OCI-LY1 (cell line): Measurements from ENCODE around the gene LZTR1.

Experiments
- H2AFZ ChIP-seq: fragments of 200-600 bp; sonication (generic), shearing (Covaris generic); 2 replicates; pipeline ENCODE4 v1.6.0; 2014; ENCODE audit warnings: antibody characterized with exemption, mild to moderate bottlenecking, low read length
- H3F3A ChIP-seq: fragments of 200-600 bp; sonication (generic), shearing (Covaris generic); 2 replicates; pipeline ENCODE4 v1.6.0; 2014; ENCODE audit warnings: mild to moderate bottlenecking, antibody characterized with exemption, low read length, moderate library complexity; ENCODE audit not compliant: insufficient read depth
- H3K27ac ChIP-seq: fragments of 200-600 bp; sonication (generic); 2 replicates; pipeline ENCODE4 v1.5.1; 2014; ENCODE audit warnings: low read length, mixed run types, mild to moderate bottlenecking, low read depth; ENCODE audit not compliant: poor library complexity, severe bottlenecking
- H3K27me3 ChIP-seq: fragments of 200-600 bp; sonication (generic); 2 replicates; pipeline ENCODE4 v1.6.0; 2014; ENCODE audit warnings: antibody characterized with exemption, mild to moderate bottlenecking, low read length, moderate library complexity; ENCODE audit not compliant: insufficient read depth
- H3K36me3 ChIP-seq: fragments of 200-600 bp; sonication (generic); 2 replicates; pipeline ENCODE4 v1.6.1; 2014; ENCODE audit warnings: mild to moderate bottlenecking, antibody characterized with exemption, low read length, moderate library complexity, mixed read lengths; ENCODE audit not compliant: insufficient read depth
- H3K4me1 ChIP-seq: fragments of 200-600 bp; sonication (generic); 2 replicates; pipeline ENCODE4 v1.5.1; 2014; ENCODE audit warnings: mild to moderate bottlenecking, low read length, moderate library complexity; ENCODE audit not compliant: insufficient read depth, severe bottlenecking
- H3K4me2 ChIP-seq: fragments of 200-600 bp; sonication (generic), shearing (Covaris generic); 2 replicates; pipeline ENCODE4 v1.6.1; 2014; ENCODE audit warnings: low read length
- H3K4me3 ChIP-seq: fragments of 200-600 bp; sonication (generic); 2 replicates; pipeline ENCODE4 v1.5.1; 2014; ENCODE audit warnings: low read length, low read depth, mild to moderate bottlenecking, mixed read lengths; ENCODE audit not compliant: poor library complexity, severe bottlenecking
- H3K79me2 ChIP-seq: fragments of 200-600 bp; shearing (Covaris generic); 2 replicates; pipeline ENCODE4 v1.6.1; 2016; ENCODE audit warnings: mixed run types, low read length, mixed read lengths; ENCODE audit not compliant: insufficient read depth
- H3K9ac ChIP-seq: fragments of 200-600 bp; sonication (generic), shearing (Covaris generic); 2 replicates; pipeline ENCODE4 v1.6.1; 2014; ENCODE audit warnings: mild to moderate bottlenecking, low read length, mixed read lengths
- H3K9me2 ChIP-seq: fragments of 200-600 bp; sonication (generic), shearing (Covaris generic); 2 replicates; pipeline ENCODE4 v1.6.1; 2014; ENCODE audit warnings: low read depth, mild to moderate bottlenecking, low read length, mixed read lengths
- H3K9me3 ChIP-seq: fragments of 200-600 bp; shearing (Covaris generic); 2 replicates; pipeline ENCODE4 v1.6.1; 2014; ENCODE audit warnings: low read length, mixed read lengths
- H4K20me1 ChIP-seq: fragments of 200-600 bp; sonication (generic), shearing (Covaris generic); 2 replicates; pipeline ENCODE4 v1.6.0; 2016; ENCODE audit warnings: mild to moderate bottlenecking, low read length; ENCODE audit not compliant: insufficient read depth
- EZH2 ChIP-seq: fragments of 200-600 bp; sonication (generic), shearing (Covaris generic); IDR thresholded peaks from 2 replicates; pipeline ENCODE4 v1.8.0; 2017; ENCODE audit warnings: borderline replicate concordance, mixed run types, mild to moderate bottlenecking, antibody characterized with exemption, low read length, moderate library complexity, mixed read lengths
- TF ChIP-seq, protein P1 (sequence below): fragments of 200-600 bp; sonication (generic), shearing (Covaris generic); IDR thresholded peaks from 2 replicates; pipeline ENCODE4 v1.5.1; 2017; ENCODE audit warnings: mild to moderate bottlenecking, antibody characterized with exemption, low read length, moderate library complexity, mixed read lengths

LZTR1 gene

DNA sequence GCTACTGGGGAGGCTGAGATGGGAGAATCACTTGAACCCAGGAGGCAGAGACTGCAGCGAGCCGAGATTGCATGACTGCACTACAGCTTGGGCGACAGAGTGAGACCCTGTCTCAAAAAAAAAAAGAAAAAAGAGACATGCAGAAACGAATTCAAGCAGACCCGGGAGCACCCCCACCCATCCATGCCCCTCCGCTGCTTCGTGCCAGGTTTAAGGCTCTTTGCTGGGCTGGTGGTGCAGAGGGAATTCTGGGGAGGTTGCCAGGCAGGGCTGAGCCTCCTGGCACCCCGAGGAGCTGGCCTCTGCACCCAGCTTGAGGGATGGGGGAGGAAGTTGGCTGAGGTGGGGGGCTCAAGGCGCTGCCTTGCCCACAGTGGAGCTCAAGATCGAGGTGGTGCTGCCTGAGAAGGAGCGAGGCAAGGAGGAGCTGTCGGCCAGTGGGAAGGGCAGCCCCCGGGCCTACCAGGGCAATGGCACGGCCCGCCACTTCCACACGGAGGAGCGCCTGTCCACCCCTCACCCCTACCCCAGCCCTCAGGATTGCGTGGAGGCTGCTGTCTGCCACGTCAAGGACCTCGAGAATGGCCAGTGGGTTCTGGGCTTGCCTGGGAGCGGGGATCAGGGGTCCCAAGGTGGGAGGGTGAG is 9.0 kb upstream of the LZTR1 start:
- Histone ChIP-seq H3F3A (no peaks in the 10 kb centered on the region), H3K36me3 (no peaks in the 10 kb centered on the region), H3K4me2 (no peak overlapping the region), H3K9ac (no peak overlapping the region), H3K27me3 (peaks cover 8% of the 10 kb centered on the region), H3K9me3 (no peaks in the 10 kb centered on the region), H3K4me1 (no peaks in the 10 kb centered on the region), H3K4me3 (no peak overlapping the region), H4K20me1 (no peaks in the 10 kb centered on the region), H3K79me2 (no peaks in the 10 kb centered on the region), H2AFZ (no peak overlapping the region), H3K27ac (no peak overlapping the region), H3K9me2 (no peaks in the 10 kb centered on the region)
- no peak for TF ChIP-seq EZH2
- TF ChIP-seq, protein P1, sequence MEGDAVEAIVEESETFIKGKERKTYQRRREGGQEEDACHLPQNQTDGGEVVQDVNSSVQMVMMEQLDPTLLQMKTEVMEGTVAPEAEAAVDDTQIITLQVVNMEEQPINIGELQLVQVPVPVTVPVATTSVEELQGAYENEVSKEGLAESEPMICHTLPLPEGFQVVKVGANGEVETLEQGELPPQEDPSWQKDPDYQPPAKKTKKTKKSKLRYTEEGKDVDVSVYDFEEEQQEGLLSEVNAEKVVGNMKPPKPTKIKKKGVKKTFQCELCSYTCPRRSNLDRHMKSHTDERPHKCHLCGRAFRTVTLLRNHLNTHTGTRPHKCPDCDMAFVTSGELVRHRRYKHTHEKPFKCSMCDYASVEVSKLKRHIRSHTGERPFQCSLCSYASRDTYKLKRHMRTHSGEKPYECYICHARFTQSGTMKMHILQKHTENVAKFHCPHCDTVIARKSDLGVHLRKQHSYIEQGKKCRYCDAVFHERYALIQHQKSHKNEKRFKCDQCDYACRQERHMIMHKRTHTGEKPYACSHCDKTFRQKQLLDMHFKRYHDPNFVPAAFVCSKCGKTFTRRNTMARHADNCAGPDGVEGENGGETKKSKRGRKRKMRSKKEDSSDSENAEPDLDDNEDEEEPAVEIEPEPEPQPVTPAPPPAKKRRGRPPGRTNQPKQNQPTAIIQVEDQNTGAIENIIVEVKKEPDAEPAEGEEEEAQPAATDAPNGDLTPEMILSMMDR, result no peak

DNA sequence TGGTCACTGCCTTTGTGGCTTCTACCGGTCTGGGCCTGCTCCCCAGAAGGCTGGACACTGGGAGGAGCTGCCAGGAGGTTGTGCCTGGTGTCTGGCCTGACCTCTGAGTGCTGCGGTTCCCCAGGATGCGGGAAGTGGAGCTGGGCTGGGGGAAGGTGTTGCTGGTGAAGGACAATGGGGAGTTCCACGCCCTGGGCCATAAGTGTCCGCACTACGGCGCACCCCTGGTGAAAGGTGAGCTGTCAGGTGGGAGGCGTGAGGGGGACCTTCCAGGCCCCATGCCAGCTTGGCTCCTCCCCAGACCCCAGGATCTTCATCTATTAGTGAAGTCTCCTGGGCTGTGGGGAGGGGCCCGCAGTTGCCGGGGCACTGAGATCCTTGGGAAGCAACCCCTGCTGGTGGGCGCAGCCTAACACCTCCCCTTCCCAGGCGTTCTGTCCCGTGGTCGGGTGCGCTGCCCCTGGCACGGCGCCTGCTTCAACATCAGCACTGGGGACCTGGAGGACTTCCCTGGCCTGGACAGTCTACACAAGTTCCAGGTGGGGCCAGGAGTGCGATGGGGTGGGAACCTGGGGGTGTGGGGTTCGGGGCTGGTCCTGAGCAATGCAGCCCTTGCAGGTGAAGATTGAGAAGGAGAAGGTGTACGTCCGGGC is 8.3 kb upstream of the LZTR1 start:
- Histone ChIP-seq H3F3A (no peaks in the 10 kb centered on the region), H3K9me2 (no peaks in the 10 kb centered on the region), H3K36me3 (no peaks in the 10 kb centered on the region), H4K20me1 (no peaks in the 10 kb centered on the region), H3K9ac (no peak overlapping the region), H3K27me3 (peaks cover 8% of the 10 kb centered on the region), H2AFZ (no peak overlapping the region), H3K4me1 (no peaks in the 10 kb centered on the region), H3K79me2 (no peaks in the 10 kb centered on the region), H3K9me3 (peaks cover 5% of the 10 kb centered on the region), H3K27ac (no peak overlapping the region), H3K4me3 (no peak overlapping the region), H3K4me2 (no peak overlapping the region)
- TF ChIP-seq EZH2, result no peak
- TF ChIP-seq, protein P1, result no peak

DNA sequence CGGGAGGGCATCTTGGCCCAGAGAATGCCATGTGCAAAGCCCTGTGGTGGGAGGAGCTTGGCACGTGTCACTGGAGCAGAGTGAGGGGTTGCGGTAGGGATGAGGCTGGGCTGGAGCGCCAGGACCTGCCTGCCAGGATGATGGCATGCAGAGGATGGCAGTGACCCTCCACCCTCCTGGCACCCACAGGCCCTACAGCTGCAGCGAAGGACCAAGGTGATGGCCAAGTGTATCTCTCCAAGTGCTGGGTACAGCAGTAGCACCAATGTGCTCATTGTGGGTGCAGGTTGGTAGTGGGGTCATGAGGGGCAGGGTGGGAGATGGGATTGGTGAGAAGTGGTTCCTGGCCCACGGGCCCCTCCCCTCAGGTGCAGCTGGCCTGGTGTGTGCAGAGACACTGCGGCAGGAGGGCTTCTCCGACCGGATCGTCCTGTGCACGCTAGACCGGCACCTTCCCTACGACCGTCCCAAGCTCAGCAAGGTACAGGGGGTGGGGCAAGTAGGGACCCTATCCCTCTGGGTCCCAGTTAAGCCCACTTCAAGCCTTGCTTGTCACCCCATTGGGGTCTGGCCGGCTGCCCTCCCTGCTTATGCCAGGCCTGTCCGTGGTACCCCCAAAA is 7.7 kb upstream of the LZTR1 start:
- H3K79me2 ChIP-seq, result no peaks in the 10 kb centered on the region
- H3K4me3 ChIP-seq, result no peak overlapping the region
- no peak overlapping the region for H3K4me2 ChIP-seq
- no peak overlapping the region for H3K9ac ChIP-seq
- no peaks in the 10 kb centered on the region for H3K9me2 ChIP-seq
- H4K20me1 ChIP-seq, result no peaks in the 10 kb centered on the region
- H2AFZ ChIP-seq, result no peak overlapping the region
- H3K27me3 ChIP-seq, result peaks cover 4% of the 10 kb centered on the region
- no peak overlapping the region for H3K27ac ChIP-seq
- H3K36me3 ChIP-seq, result no peaks in the 10 kb centered on the region
- H3K9me3 ChIP-seq, result peaks cover 9% of the 10 kb centered on the region
- no peaks in the 10 kb centered on the region for H3F3A ChIP-seq
- no peaks in the 10 kb centered on the region for H3K4me1 ChIP-seq
- TF ChIP-seq, protein P1, result no peak
- TF ChIP-seq EZH2, result no peak
